HPDE6-E6E7 (cell line): ENCODE results near the gene CLK2.
"Not testable (repeated sequence)": the region's sequence is repeated elsewhere in the genome, so short reads cannot be mapped to it uniquely, and the experiment has no call there.

ENCODE experiments used
- DNase-seq: peaks from one replicate; pipeline ENCODE4 v3.0.0; 2011; ENCODE audit warnings: missing footprints; ENCODE audit errors: extremely low spot score

The CLK2 gene

GRCh38 chr1:155266553-155266952 lies 6.8 kb downstream of the CLK2 start:
- no peak for DNase-seq

DNA sequence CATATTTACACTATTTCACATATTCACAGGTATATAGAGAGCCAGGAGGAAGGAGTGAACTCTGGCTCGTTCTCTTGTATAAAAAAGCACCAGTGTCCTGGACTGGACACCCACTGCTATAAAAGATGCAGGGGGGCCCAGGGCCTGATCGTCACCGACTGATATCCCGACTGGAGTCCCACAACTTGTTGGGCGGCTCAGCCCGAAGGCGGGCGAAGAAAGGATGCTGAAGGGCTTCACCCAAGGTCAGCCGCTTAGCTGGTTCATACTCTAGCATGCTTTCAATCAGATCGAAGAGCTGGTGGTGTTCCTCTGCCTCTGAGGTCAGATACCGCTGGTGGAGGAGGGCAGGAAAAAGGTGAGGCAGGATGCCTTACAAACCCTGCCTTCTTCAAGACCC lies 10.2 kb downstream of the CLK2 start:
- DNase-seq: no peak

- DNase-seq: peak; percentile 99
These were observed 11.2 kb downstream of the CLK2 start, which contains the start of gene SCAMP3 for GRCh38 chr1:155261852-155262673. Gene SCAMP3, minus strand, starts transcription at chr1:155262360. Its CDS starts 209 bp downstream, at chr1:155262151.

GRCh38 chr1:155261493-155261851 lies 11.8 kb downstream of the CLK2 start:
- DNase-seq: no peak

GRCh38 chr1:155260276-155260675 lies 13.0 kb downstream of the CLK2 start:
- DNase-seq: no peak

- no peak for DNase-seq
These were observed 17.0 kb downstream of the CLK2 start for GRCh38 chr1:155256058-155256852.

DNA sequence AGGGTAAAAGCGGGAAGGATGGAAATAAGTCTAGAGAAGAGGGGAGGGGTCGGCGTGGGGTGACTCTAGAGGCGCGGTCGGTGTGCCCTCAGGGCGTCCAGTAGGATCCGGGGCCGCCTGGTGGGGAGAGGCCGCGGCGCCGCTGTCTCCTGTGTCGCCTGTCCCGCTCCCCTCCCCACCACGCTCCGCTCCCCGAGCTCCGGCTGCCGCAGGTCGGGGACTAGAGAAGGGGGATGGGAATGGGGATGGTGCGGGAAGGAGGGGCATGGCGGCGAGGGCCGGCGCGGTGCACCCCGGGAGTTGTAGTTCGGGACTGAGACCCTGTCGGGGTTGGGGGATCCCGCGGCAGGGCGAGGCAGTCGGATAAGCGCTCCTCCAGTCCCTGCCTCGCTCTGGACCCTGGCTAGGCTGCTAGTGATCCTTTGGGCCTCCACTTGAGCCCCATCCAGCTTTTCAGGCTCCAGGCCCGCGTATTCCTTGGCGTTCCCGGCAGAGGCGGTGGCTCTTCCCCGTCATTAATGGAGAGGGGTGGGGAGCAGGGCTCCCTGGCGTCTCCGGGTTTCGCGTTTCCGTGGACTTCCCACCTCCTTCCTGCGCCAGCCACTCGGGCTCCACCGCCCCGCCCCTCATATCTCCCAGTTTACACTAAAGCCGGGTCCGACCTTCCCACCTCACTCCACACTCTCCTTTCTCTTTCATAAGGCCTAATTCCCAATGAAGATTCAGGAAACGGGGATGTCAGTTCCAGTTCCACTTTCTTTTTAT lies 17.9 kb downstream of the CLK2 start, which contains the start of gene ENTREP3:
Gene ENTREP3 (minus strand): TSS at position 241 of the 765 bp plus-strand sequence. CDS start 606 bp downstream, outside the sequence.
- DNase-seq: no peak

- no peak for DNase-seq
These were observed 18.5 kb downstream of the CLK2 start for GRCh38 chr1:155254714-155255242.

GRCh38 chr1:155254228-155254713 lies 19.0 kb downstream of the CLK2 start:
- no peak for DNase-seq

- no peak for DNase-seq
These were observed 19.5 kb downstream of the CLK2 start for GRCh38 chr1:155253797-155254196.

- DNase-seq: no peak
These were observed 20.1 kb downstream of the CLK2 start for GRCh38 chr1:155253208-155253607.

GRCh38 chr1:155251566-155251965 lies 21.7 kb downstream of the CLK2 start:
- DNase-seq: no peak

DNA sequence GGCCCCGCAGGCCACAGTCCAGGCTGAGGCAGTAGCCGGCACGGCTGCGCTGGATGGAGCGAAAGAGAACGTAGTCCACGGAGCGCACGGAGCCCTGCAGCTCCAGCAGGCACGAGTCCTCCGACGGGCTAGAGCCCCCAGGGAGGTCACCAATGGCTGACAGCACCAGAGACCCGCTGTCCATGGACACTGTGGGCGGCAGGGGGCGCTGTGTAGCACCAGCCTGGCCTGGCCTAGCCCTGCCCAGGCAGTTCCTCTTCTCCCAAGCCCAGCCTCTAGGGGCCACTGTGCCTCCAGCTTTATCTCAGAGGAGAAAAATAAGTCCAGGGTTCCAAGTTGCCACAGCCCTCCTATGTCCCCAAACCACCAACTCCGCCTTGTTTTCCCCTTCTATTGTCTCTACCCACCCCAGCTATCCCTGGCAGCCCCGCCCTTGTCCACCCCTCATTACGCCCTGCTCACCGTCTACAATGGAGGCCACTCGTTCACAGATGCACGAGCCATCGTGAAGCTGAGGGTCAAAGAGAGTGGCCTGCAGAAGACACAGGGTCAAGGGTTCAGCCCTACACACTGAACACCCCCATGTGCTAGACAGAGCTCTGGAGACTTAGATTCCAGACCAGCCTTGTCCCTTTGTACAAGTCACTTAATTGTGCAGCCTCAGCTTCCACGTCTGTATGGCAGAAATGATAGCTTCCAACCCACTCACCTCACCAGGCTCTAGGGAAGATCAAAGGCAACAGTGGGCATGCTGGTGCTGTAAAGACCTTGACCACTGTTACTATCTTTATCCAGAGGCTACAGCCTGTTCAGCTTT lies 22.5 kb downstream of the CLK2 start:
- DNase-seq: peak; percentile 95

- no peak for DNase-seq
These were observed 23.1 kb downstream of the CLK2 start for GRCh38 chr1:155250246-155250632.

GRCh38 chr1:155247667-155248553 lies 25.4 kb downstream of the CLK2 start:
- no peak for DNase-seq

- not testable (repeated sequence) for DNase-seq
These were observed 26.5 kb downstream of the CLK2 start for GRCh38 chr1:155246796-155247195.

- DNase-seq: no peak
These were observed 28.2 kb downstream of the CLK2 start for GRCh38 chr1:155245163-155245524.

DNA sequence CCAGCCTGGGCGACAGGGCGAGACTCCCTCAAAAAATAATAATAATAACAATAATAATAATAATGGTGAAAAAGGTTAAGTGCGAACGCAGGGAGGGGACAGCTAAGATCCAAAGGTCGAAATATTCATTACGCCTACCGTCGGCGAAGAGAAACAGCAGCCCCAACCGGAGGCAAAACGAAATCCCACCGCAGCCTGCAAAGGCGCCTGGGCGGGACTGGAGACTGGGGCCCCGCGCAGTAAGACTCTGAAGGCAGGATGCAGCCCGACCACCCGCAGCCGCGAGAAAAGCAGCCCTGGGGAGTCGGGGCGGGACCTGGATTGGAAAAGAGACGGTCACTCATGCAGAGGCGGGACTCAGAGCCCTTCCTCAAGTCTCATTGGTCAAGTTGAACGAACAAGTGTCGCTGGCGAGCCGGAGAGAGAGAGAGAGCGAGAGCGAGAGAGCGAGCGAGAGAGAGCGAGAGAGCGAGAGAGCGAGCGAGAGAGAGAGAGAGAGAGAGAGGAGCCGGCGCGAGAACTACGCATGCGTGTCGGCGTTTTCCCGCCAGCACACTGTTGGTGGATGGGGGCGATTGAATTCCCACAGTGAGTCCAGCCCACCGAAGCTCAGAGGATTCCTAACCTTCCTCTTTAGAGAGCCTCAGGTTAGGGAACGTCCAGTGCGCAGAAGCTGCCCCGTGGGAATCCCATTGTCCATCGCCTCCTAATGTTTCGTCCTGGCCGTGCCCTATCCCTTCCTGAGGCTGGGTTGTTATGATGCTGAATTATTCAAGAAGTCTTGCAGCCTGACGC lies 28.7 kb downstream of the CLK2 start:
- DNase-seq: peak; percentile 95

- DNase-seq: no peak
These were observed 30.4 kb downstream of the CLK2 start for GRCh38 chr1:155242805-155243358.
